Duodenal mucosa (tissue), 2 donors: ENCODE measurements around the gene GRK7.
"Not testable (repeated sequence)": the region's sequence is repeated elsewhere in the genome, so short reads cannot be mapped to it uniquely, and the experiment has no call there.

Source experiments
- H3K27ac ChIP-seq: one replicate; pipeline ENCODE4 v1.7.0; 2013; ENCODE audit warnings: low read depth, low read length
- H3K27me3 ChIP-seq, 2 donors: one replicate each; pipeline ENCODE4 v1.7.0; 2013; ENCODE audit warnings: low read length in 2 of 2, control low read depth in 1 of 2; ENCODE audit not compliant: insufficient read depth in 2 of 2, control insufficient read depth in 1 of 2
- H3K36me3 ChIP-seq, 2 donors: one replicate each; pipeline ENCODE4 v1.7.0; 2013; ENCODE audit warnings: low read length in 2 of 2, control low read depth in 1 of 2; ENCODE audit not compliant: insufficient read depth in 2 of 2, control insufficient read depth in 1 of 2
- H3K4me1 ChIP-seq, 2 donors: one replicate each; pipeline ENCODE4 v1.7.0; 2013; ENCODE audit warnings: low read length in 2 of 2, control low read depth in 1 of 2; ENCODE audit not compliant: insufficient read depth in 2 of 2, control insufficient read depth in 1 of 2
- H3K4me3 ChIP-seq, 2 donors: one replicate each; pipeline ENCODE4 v1.7.0; 2013; ENCODE audit warnings: low read length in 2 of 2, low read depth in 1 of 2
- H3K9ac ChIP-seq, 2 donors: one replicate each; pipeline ENCODE4 v1.7.0; 2013; ENCODE audit warnings: low read length in 2 of 2, low read depth in 1 of 2
- H3K9me3 ChIP-seq, 2 donors: one replicate each; pipeline ENCODE4 v1.7.0; 2013; ENCODE audit warnings: low read length in 2 of 2, control low read depth in 1 of 2; ENCODE audit not compliant: control insufficient read depth in 1 of 2

GRK7 gene

DNA sequence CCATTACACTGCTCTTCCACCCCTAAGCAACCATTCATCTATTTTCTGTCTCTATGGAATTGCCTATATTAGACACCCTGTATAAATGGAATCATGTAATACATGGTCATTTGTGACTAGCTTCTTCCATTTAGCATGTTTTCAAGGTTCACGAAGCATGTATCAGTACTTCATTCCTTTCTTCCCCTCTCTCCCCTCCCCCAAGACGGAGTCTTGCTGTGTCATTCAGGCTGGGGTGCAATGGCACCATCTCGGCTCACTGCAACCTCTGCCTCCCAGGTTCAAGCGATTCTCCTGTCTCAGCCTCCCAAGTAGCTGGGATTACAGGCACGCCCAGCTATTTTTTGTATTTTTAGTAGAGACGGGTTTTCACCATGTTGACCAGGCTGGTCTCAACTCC, 40.3 kb downstream of the GRK7 start:
- not testable (repeated sequence) for H3K9me3 ChIP-seq, H3K9ac ChIP-seq, H3K27ac ChIP-seq, H3K27me3 ChIP-seq, H3K4me3 ChIP-seq, H3K36me3 ChIP-seq, H3K4me1 ChIP-seq

DNA sequence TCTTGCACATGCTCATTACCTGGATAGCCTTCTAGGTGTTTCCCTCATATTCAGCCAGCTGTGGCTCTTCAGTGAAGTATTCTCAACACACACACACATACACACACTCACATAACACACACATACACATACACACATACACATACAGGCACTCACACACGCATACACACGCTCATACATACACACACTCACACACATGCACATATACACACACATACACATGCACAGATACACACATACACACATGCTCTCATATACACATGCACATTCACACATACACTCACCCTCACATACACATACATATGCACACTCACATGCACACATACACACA, 41.2 kb downstream of the GRK7 start:
- Histone ChIP-seq H3K9me3 (no peaks in the 10 kb centered on the region), H3K9ac (no peak overlapping the region), H3K36me3 (no peaks in the 10 kb centered on the region), H3K4me3 (no peak overlapping the region), H3K4me1 (no peaks in the 10 kb centered on the region), H3K27ac (no peak overlapping the region), H3K27me3 (no peaks in the 10 kb centered on the region)

DNA sequence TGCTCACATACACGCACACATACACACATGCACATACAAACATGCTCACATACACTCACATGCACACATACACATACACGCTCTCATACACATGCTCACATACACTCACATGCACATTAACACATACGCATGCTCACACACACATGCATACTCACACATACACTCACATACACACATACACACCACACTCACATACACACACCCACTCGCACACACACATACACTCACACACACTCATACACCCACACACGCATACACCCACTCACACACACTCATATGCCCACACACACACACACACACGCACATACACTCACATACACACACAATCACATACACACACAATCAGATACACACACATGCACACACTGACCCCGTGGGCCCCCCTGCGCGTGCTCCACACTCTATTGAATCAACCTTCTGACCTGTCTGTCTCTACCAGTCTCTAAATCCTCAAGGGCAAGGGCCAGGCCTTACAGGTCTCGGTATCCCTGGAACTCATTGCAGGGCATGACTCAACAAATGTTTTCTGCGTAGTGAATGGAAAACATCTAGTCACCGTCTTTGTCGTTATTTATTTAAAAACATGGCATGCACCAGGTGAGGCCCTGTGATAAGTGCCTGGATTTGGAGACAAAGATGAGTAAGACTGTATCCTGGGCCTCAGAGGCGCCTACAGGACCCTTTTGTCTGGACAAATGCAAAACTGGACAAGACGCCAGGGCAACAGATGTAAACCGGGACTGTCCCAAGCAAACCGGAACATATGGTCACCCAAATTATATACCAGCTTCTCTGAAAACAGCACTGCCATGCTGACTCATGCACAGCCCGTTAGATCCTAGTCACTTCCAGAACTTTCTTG, 41.8 kb downstream of the GRK7 start:
- H3K4me3 ChIP-seq, result no peak overlapping the region
- H3K9ac ChIP-seq, result no peak overlapping the region
- no peaks in the 10 kb centered on the region for H3K4me1 ChIP-seq
- H3K27me3 ChIP-seq, result no peaks in the 10 kb centered on the region
- no peak overlapping the region for H3K27ac ChIP-seq
- H3K36me3 ChIP-seq, result no peaks in the 10 kb centered on the region
- no peaks in the 10 kb centered on the region for H3K9me3 ChIP-seq

GRCh38 chr3:141807277-141808033, 44.2 kb downstream of the GRK7 start:
- no peak overlapping the region for H3K4me3 ChIP-seq

GRCh38 chr3:141808586-141808985, 45.4 kb downstream of the GRK7 start:
- Histone ChIP-seq H3K4me3 (no peak overlapping the region), H3K36me3 (no peaks in the 10 kb centered on the region), H3K9ac (no peak overlapping the region), H3K27ac (no peak overlapping the region), H3K27me3 (no peaks in the 10 kb centered on the region), H3K9me3 (no peaks in the 10 kb centered on the region), H3K4me1 (no peaks in the 10 kb centered on the region)

More at GRCh38 chr3:141807277-141808033, 44.2 kb downstream of the GRK7 start:
- Histone ChIP-seq H3K4me1 (no peaks in the 10 kb centered on the region), H3K36me3 (no peaks in the 10 kb centered on the region), H3K9ac (no peak overlapping the region), H3K27ac (no peak overlapping the region), H3K27me3 (no peaks in the 10 kb centered on the region), H3K9me3 (no peaks in the 10 kb centered on the region)

- H3K9ac ChIP-seq, result no peak overlapping the region
- H3K4me1 ChIP-seq, result no peaks in the 10 kb centered on the region
- no peaks in the 10 kb centered on the region for H3K36me3 ChIP-seq
- H3K27me3 ChIP-seq, result no peaks in the 10 kb centered on the region
- H3K4me3 ChIP-seq, result no peak overlapping the region
- no peak overlapping the region for H3K27ac ChIP-seq
- no peaks in the 10 kb centered on the region for H3K9me3 ChIP-seq
Observed at GRCh38 chr3:141810161-141810560, 47.0 kb downstream of the GRK7 start.

- no peak overlapping the region for H3K4me3 ChIP-seq
- H3K9me3 ChIP-seq, result peaks cover 0 to 4% of the 10 kb centered on the region in 2 donors
- no peak overlapping the region for H3K9ac ChIP-seq
- H3K4me1 ChIP-seq, result no peaks in the 10 kb centered on the region
- no peaks in the 10 kb centered on the region for H3K27me3 ChIP-seq
- H3K27ac ChIP-seq, result no peak overlapping the region
- H3K36me3 ChIP-seq, result no peaks in the 10 kb centered on the region
Observed at GRCh38 chr3:141811348-141811747, 48.1 kb downstream of the GRK7 start.

DNA sequence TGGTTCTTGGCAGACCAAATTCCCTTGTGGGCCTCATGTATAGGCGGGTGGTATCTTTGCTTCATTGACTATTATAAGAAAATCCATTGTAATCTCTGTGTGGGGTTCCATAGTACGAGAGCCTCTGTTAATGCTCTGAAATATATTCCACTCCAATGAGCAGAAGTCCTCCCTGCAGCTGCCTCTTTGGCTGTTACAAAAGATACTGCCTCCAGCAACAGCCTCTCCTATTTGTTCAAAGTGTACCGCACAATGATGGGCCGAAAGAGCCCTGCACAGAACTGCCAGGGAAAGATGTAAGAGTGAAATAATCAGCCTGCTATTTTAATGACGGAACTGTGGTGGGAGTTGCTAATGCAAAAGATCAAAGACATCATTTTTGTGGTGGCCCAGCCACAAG, 48.9 kb downstream of the GRK7 start:
- H3K27ac ChIP-seq, result no peak overlapping the region
- H3K4me3 ChIP-seq, result no peak overlapping the region
- H3K9ac ChIP-seq, result no peak overlapping the region
- H3K9me3 ChIP-seq, result peaks cover 0 to 4% of the 10 kb centered on the region in 2 donors
- peaks cover 0 to 2% of the 10 kb centered on the region in 2 donors for H3K27me3 ChIP-seq
- no peaks in the 10 kb centered on the region for H3K36me3 ChIP-seq
- no peaks in the 10 kb centered on the region for H3K4me1 ChIP-seq

GRCh38 chr3:141812586-141812985, 49.4 kb downstream of the GRK7 start:
- peaks cover 0 to 2% of the 10 kb centered on the region in 2 donors for H3K27me3 ChIP-seq
- H3K4me1 ChIP-seq, result no peaks in the 10 kb centered on the region
- peaks cover 0 to 4% of the 10 kb centered on the region in 2 donors for H3K9me3 ChIP-seq
- H3K36me3 ChIP-seq, result no peaks in the 10 kb centered on the region
- H3K9ac ChIP-seq, result no peak overlapping the region
- no peak overlapping the region for H3K4me3 ChIP-seq
- no peak overlapping the region for H3K27ac ChIP-seq
